Heart left ventricle (tissue), 16 donors: Measurements from ENCODE around the gene STX3. TPM values are rescaled to one million over a fixed set of nuclear protein-coding genes. Genes with fewer than 3 reads are reported as not detected.
"Not testable (repeated sequence)": the region's sequence is repeated elsewhere in the genome, so short reads cannot be mapped to it uniquely, and the experiment has no call there.

ENCODE experiments used
- ATAC-seq, 4 donors: fragments of 200-7000 bp; cut with Tn5 transposase; one replicate each; pipeline ENCODE4 v1.9.1; 2020 to 2022; ENCODE audit warnings: moderate library complexity in 4 of 4, mild to moderate bottlenecking in 3 of 4, moderate number of reproducible peaks in 1 of 4
- DNase-seq, 5 donors: peaks; one replicate each; pipeline ENCODE4 v3.0.0-alpha.2; 2020
- H3K27ac ChIP-seq, 12 donors: fragments of 200-600 bp; sonication (generic) in 4 of 12; one replicate each; pipeline versions ENCODE4 v1.5.0 to v1.8.0; 2016 to 2022; ENCODE audit warnings: mild to moderate bottlenecking in 2 of 12
- H3K27me3 ChIP-seq, 9 donors: fragments of 200-600 bp; sonication (generic) in 2 of 9; one replicate each; pipeline versions ENCODE4 v1.5.1 to v1.8.0; 2016 to 2022; ENCODE audit warnings: mild to moderate bottlenecking in 3 of 9
- H3K36me3 ChIP-seq, 9 donors: fragments of 200-600 bp; sonication (generic) in 2 of 9; one replicate each; pipeline versions ENCODE4 v1.5.0 to v1.8.0; 2018 to 2022; ENCODE audit warnings: mild to moderate bottlenecking in 2 of 9
- H3K4me1 ChIP-seq, 12 donors: fragments of 200-600 bp; sonication (generic) in 4 of 12; one replicate each; pipeline versions ENCODE4 v1.5.0 to v1.8.0; 2016 to 2022; ENCODE audit warnings: mild to moderate bottlenecking in 3 of 12
- H3K4me3 ChIP-seq, 12 donors: fragments of 200-600 bp; sonication (generic) in 4 of 12; one replicate each; pipeline versions ENCODE4 v1.5.0 to v1.8.0; 2017 to 2022; ENCODE audit warnings: mild to moderate bottlenecking in 9 of 12, moderate library complexity in 4 of 12
- H3K9me3 ChIP-seq, 12 donors: fragments of 200-600 bp; sonication (generic) in 4 of 12; one replicate each; pipeline versions ENCODE4 v1.5.0 to v1.8.0; 2016 to 2022; ENCODE audit warnings: mild to moderate bottlenecking in 1 of 12
- POLR2A ChIP-seq, 2 donors: fragments of 450-650 bp; IDR thresholded peaks; one replicate each; pipeline ENCODE4 v1.6.1; 2017; ENCODE audit warnings: antibody characterized with exemption in 2 of 2, mild to moderate bottlenecking in 2 of 2, moderate library complexity in 2 of 2
- WGBS, 4 donors: extraction: QIAGEN DNeasy Blood & Tissue Kit in 2 of 4; methylation state at CpG; one replicate each; pipeline versions ENCODE4 v1.1.5 to v1.1.7; 2013 to 2018; 5-methylcytosine and 5-hydroxymethylcytosine counted together
- intact Hi-C, 10 donors: fragments of 100-400 bp; cut with DNase I; formaldehyde crosslinking; loops; one replicate each; pipeline versions ENCODE4 v1.11.1 to v1.14.2; 2022
- polyA plus RNA-seq, 2 donors: library from polyadenylated mRNA; stranded (reverse); fragments of 200-250 nt; gene quantifications; one replicate each; pipeline ENCODE4 v1.2.3, GENCODE V29; 2013
- total RNA-seq, 9 donors: library from RNA; depleted of rRNA in 2 of 9; stranded (reverse); fragments of >200 nt in 2 of 9; fragmentation: NEBNext Ultra II Directional in 3 of 9; extraction: Animal tissue kit (Norgen Biotek cat#: 25700) in 3 of 9; gene quantifications; one replicate each; pipeline versions ENCODE4 v1.1.0 to v1.2.4, GENCODE V29; 2016 to 2023
- TF ChIP-seq, protein P1 (sequence below), 12 donors: fragments of 200-600 bp; sonication (generic) in 4 of 12; IDR thresholded peaks; one replicate each; pipeline versions ENCODE4 v1.5.0 to v1.8.0; 2018 to 2022; ENCODE audit warnings: antibody characterized with exemption in 12 of 12, mild to moderate bottlenecking in 5 of 12
- donor health status: ischemic (EF 13 %, LVEDD 7.1; RV severe dilation, severe dysfunction).
- donor health status: healthy with polysubstance abuse.
- donor health status: DM: no; HTN: yes; CAD: no.
- donor health status: DM: no; HTN: no; CAD: no.
- donor health status: ischemic (EF 25% LVEDD 6.9; RV normal size, moderate dysfunction).
- donor health status: ischemic (EF 25% LVEDD 5.7; RV mildly dilated, moderate dysfunction).
- donor health status: healthy.
- donor health status: DM: yes; HTN: yes; CAD: no.
- donor health status: ischemic (EF 35%, LVEDD 5.7; RV mildly dilated, moderate dysfunction).
- donor health status: nonischemic (EF 11% LVEDD 7.7; RV severe dilation, severe dysfunction).
- donor health status: DM: yes; HTN: yes; CAD: no.
- donor health status: PGD.
- donor health status: ischemic (EF 29% LVEDD 5.4; RV normal size, mild dysfunction).
- donor health status: nonischemic (EF 23%, LVEDD 6.1; RV moderate dilation, normal function).

Gene STX3
- total and polyA plus RNA-seq, 11 donors, result 6.8 to 16.6 (median 10.0) TPM

GRCh38 chr11:59778122-59778521, 22.9 kb downstream of the STX3 start:
- no peaks in the 10 kb centered on the region for H3K27me3 ChIP-seq
- peaks cover 0 to 49% (median 21%) of the 10 kb centered on the region in 9 donors for H3K36me3 ChIP-seq
- 72 to 85% (median 79%) methylated on average over 2 of the region's 2 CpGs for WGBS, 4 donors
- no peak overlapping the region for H3K27ac ChIP-seq
- peaks cover 0 to 24% (median 5%) of the 10 kb centered on the region in 12 donors for H3K4me1 ChIP-seq
- TF ChIP-seq, protein P1, sequence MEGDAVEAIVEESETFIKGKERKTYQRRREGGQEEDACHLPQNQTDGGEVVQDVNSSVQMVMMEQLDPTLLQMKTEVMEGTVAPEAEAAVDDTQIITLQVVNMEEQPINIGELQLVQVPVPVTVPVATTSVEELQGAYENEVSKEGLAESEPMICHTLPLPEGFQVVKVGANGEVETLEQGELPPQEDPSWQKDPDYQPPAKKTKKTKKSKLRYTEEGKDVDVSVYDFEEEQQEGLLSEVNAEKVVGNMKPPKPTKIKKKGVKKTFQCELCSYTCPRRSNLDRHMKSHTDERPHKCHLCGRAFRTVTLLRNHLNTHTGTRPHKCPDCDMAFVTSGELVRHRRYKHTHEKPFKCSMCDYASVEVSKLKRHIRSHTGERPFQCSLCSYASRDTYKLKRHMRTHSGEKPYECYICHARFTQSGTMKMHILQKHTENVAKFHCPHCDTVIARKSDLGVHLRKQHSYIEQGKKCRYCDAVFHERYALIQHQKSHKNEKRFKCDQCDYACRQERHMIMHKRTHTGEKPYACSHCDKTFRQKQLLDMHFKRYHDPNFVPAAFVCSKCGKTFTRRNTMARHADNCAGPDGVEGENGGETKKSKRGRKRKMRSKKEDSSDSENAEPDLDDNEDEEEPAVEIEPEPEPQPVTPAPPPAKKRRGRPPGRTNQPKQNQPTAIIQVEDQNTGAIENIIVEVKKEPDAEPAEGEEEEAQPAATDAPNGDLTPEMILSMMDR (IDR thresholded peaks at IDR 0.05), result no peak
- TF ChIP-seq POLR2A (IDR thresholded peaks at IDR 0.05), result no peak
- H3K4me3 ChIP-seq, result no peak overlapping the region
- no peaks in the 10 kb centered on the region for H3K9me3 ChIP-seq
- DNase-seq (no peak), ATAC-seq (peak in 3 of 4 donors; percentile 36 to 39 (median 38))
- intact Hi-C loops, result no loop called here

- no peak overlapping the region for H3K27ac ChIP-seq
- intact Hi-C loops, result no loop called here
- peaks cover 0 to 35% (median 13%) of the 10 kb centered on the region in 9 donors for H3K36me3 ChIP-seq
- no peak for TF ChIP-seq POLR2A (IDR thresholded peaks at IDR 0.05)
- TF ChIP-seq, protein P1 (IDR thresholded peaks at IDR 0.05), result no peak
- ATAC-seq (no peak), DNase-seq (no peak)
- H3K27me3 ChIP-seq, result no peaks in the 10 kb centered on the region
- WGBS, 4 donors, result 59 to 79% (median 62%) methylated on average over 1 of the region's 1 CpG
- peaks cover 0 to 21% (median 4%) of the 10 kb centered on the region in 12 donors for H3K4me1 ChIP-seq
- H3K9me3 ChIP-seq, result no peaks in the 10 kb centered on the region
- no peak overlapping the region for H3K4me3 ChIP-seq
Observed at GRCh38 chr11:59779487-59779886, 24.3 kb downstream of the STX3 start.

- no peak for DNase-seq
- Histone ChIP-seq H3K4me3 (no peak overlapping the region), H3K36me3 (peaks cover 0 to 14% (median 3%) of the 10 kb centered on the region in 9 donors), H3K4me1 (peaks cover 0 to 21% (median 8%) of the 10 kb centered on the region in 12 donors), H3K9me3 (no peaks in the 10 kb centered on the region), H3K27ac (no peak overlapping the region), H3K27me3 (no peaks in the 10 kb centered on the region)
- TF ChIP-seq POLR2A (IDR thresholded peaks at IDR 0.05), result no peak
- TF ChIP-seq, protein P1 (IDR thresholded peaks at IDR 0.05), result no peak
- no peak for ATAC-seq
- WGBS, 4 donors, result 75 to 81% (median 80%) methylated on average over 2 of the region's 2 CpGs
- intact Hi-C loops, result no loop called here
Observed at GRCh38 chr11:59782080-59782479, 26.9 kb downstream of the STX3 start.

GRCh38 chr11:59783632-59784090, 28.5 kb downstream of the STX3 start:
- ATAC-seq (no peak), DNase-seq (no peak)
- intact Hi-C loops, result no loop called here
- no peaks in the 10 kb centered on the region for H3K27me3 ChIP-seq
- no peaks in the 10 kb centered on the region for H3K9me3 ChIP-seq
- WGBS, 4 donors, result 74 to 88% (median 84%) methylated on average over 4 of the region's 4 CpGs
- no peak overlapping the region for H3K4me3 ChIP-seq
- H3K36me3 ChIP-seq, result peaks cover 0 to 23% (median 12%) of the 10 kb centered on the region in 9 donors
- TF ChIP-seq, protein P1 (IDR thresholded peaks at IDR 0.05), result no peak
- TF ChIP-seq POLR2A (IDR thresholded peaks at IDR 0.05), result no peak
- peaks cover 0 to 21% (median 15%) of the 10 kb centered on the region in 12 donors for H3K4me1 ChIP-seq
- no peak overlapping the region for H3K27ac ChIP-seq

DNA sequence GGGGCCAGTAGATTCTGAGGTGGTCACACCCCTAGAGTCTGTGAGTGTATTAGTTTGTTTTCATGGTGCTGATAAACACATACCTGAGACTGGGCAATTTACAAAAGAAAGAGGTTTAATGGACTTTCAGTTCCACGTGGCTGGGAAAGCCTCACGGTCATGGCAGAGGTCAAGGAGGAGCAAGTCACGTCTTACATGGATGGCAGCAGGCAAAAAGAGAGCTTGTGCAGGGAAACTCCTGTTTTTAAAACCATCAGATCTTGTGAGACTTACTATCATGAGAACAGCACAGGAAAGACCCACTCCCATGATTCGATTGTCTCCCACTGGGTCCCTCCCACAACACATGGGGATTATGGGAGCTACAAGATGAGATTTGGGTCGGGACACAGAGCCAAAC, 29.3 kb downstream of the STX3 start:
- H3K27me3 ChIP-seq, ATAC-seq, H3K4me3 ChIP-seq, intact Hi-C loops, DNase-seq, H3K9me3 ChIP-seq, H3K27ac ChIP-seq: not testable (repeated sequence)
- peaks cover 0 to 27% (median 14%) of the 10 kb centered on the region in 9 donors for H3K36me3 ChIP-seq
- peaks cover 0 to 21% (median 15%) of the 10 kb centered on the region in 12 donors for H3K4me1 ChIP-seq
- 89 to 94% (median 90%) methylated on average over 5 of the region's 5 CpGs for WGBS, 4 donors
